K562 (cell line): ENCODE measurements around the gene GFM1. TPM values are rescaled to one million over a fixed set of nuclear protein-coding genes. Genes with fewer than 3 reads are reported as not detected.

Experiments
- ARID1B ChIP-seq: fragments of 450-650 bp; IDR thresholded peaks from 2 replicates; pipeline ENCODE4 v1.6.1; 2016; ENCODE audit warnings: antibody characterized with exemption, mild to moderate bottlenecking, inconsistent platforms
- HLTF ChIP-seq: fragments of 450-650 bp; IDR thresholded peaks from 2 replicates; pipeline ENCODE4 v1.6.1; 2016
- SMARCB1 ChIP-seq: IDR thresholded peaks from 2 replicates; pipeline ENCODE4 v1.6.1; 2011; ENCODE audit warnings: improper control_type of control experiment, low read depth; ENCODE audit not compliant: insufficient read length
- ZKSCAN8 ChIP-seq: fragments of 200-800 bp; sonication (Bioruptor generic); IDR thresholded peaks from 2 replicates; pipeline ENCODE4 v1.6.1; 2016; ENCODE audit warnings: missing genetic modification characterization, missing compliant biosample characterization
- ZNF316 ChIP-seq: fragments of 450-650 bp; IDR thresholded peaks from 2 replicates; pipeline ENCODE4 v1.6.1; 2016
- ZNF79 ChIP-seq: fragments of 250-450 bp; sonication (Bioruptor Pico); IDR thresholded peaks from 2 replicates; pipeline ENCODE4 v1.4.0; 2020; ENCODE audit warnings: low read depth, mild to moderate bottlenecking, moderate library complexity
- polyA plus RNA-seq, 8 experiments: library from polyadenylated mRNA; depleted of rRNA in 4 of 8; stranded (reverse) in 5 of 8; unstranded in 3 of 8; fragments of >200 nt; fragmentation: Nextera tagmentation in 2 of 8; fragmentation: Illumina TruSeq in 1 of 8; extraction: Ambion mirVana in 2 of 8; extraction: Trizol in 1 of 8; gene quantifications; 2 replicates each; pipeline versions ENCODE4 v1.2.1 to v1.2.3, GENCODE V29; 2011 to 2014; ENCODE audit warnings: inconsistent platforms in 1 of 8, missing spikeins in 1 of 8
- total RNA-seq, 7 experiments: library from RNA; depleted of rRNA in 6 of 7; stranded (reverse); fragments of >200 nt in 6 of 7; fragmentation: Illumina TruSeq in 2 of 7; extraction: Trizol in 2 of 7; gene quantifications; 2 replicates each; pipeline versions ENCODE4 v1.2.1 to v1.2.3, GENCODE V29; 2011 to 2021; ENCODE audit warnings: low replicate concordance in 1 of 7
- TF ChIP-seq, protein P1 (sequence below): fragments of 250-450 bp; sonication (Bioruptor Pico); IDR thresholded peaks from 2 replicates; pipeline ENCODE4 v1.5.0; 2021; ENCODE audit warnings: mild to moderate bottlenecking, moderate library complexity
- TF ChIP-seq, protein P2 (sequence below): sonication (generic); formaldehyde crosslinking; IDR thresholded peaks from 2 replicates; pipeline ENCODE4 v1.9.0; 2022; ENCODE audit warnings: mild to moderate bottlenecking, missing genetic modification reagents
- TF ChIP-seq, protein P3 (sequence below): IDR thresholded peaks from 2 replicates; pipeline ENCODE4 v1.6.1; 2011; ENCODE audit not compliant: insufficient read length; ENCODE audit errors: extremely low read depth
- TF ChIP-seq, protein P4 (sequence below), 2 experiments: fragments of 450-650 bp; conservative IDR thresholded peaks; 2 replicates each; pipeline ENCODE4 v1.6.1; 2017; ENCODE audit warnings: mild to moderate bottlenecking in 2 of 2, moderate library complexity in 2 of 2
- TF ChIP-seq, protein P5 (sequence below): fragments of 200-800 bp; sonication (Bioruptor generic); IDR thresholded peaks from 2 replicates; pipeline ENCODE4 v1.6.1; 2016; ENCODE audit warnings: missing genetic modification characterization, missing compliant biosample characterization
- TF ChIP-seq, protein P6 (sequence below): fragments of 200-800 bp; sonication (Bioruptor generic); IDR thresholded peaks from 2 replicates; pipeline ENCODE4 v1.6.1; 2017; ENCODE audit warnings: missing genetic modification characterization, missing compliant biosample characterization

The GFM1 gene
- total and polyA plus RNA-seq, 9 of the 15 experiments (the other 6 are each of a cell fraction or from before 2014, with no cell fraction given): 38.9 to 86.7 (median 64.8) TPM

DNA sequence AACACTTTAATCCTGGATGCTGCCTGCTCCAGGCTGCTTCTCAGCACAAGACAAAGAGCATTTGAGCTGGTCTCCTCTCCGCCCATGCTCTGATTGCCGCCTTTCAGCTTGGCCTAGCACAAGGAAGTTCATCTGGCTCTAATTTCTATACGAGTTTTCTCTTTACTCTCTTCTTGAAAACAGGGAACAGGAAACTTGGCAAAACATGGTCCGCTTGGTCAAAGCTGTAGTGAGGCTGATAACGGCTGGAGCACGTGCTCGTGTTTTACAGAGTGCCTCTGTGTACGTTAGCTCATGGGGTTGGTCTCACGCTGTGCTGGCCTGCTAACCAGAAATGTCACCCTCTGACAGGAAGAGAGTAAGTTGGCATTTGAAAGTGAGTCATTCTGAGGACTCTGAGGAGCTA, 68.8 kb downstream of the GFM1 start (continued):
- TF ChIP-seq, protein P1, sequence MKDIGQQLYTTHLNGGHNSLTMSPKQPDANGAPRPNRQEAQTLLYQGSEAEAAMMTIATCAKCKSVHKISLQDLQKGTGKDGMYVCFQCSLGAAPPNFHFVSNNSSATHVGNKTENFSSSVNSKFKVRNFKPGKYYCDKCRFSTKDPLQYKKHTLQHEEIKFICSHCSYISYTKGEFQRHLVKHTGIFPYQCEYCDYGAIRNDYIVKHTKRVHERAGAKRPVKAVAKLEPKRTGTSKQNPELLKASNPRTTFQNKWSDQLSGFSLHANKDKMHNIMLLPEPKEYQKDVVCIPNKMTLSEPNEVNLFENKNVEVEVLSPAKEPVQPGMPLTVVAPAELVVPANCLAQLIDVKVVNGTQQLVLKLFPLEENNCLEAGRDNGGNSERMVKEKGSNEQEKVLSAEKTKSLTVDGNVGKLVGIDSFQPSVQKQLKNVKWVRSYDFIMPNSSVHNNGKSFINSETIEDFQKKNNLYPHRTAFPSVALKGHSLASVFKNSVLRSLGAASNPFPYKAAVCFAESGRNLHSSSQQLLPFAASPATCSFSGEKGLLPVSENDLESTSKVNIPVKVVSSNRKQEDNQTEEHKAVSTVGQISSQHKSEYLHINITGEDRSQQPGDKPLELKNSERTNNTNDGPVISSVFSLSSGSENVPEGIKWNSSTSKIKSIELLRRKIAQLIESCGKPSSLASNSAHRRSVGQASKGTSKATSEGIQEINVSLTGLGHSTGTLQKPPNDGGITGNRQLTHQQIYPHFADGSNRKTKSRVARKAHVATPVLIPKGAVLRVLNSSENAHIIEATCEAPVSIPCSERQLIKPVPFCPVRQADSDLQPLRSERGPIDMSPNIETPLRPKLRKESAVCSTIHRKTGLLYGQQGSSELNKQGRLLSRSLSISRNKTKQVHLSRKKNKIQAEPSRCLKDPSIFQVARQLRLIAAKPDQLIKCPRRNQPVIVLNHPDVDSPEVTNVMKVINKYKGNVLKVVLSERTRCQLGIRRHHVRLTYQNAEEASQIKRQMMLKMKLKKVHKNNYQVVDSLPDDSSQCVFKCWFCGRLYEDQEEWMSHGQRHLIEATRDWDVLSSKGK (CRISPR knock-in tag): no peak
- TF ChIP-seq, protein P2, sequence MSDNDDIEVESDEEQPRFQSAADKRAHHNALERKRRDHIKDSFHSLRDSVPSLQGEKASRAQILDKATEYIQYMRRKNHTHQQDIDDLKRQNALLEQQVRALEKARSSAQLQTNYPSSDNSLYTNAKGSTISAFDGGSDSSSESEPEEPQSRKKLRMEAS (CRISPR knock-in tag): peak; percentile 51; the same call in 1 of the 2 replicates
- TF ChIP-seq HLTF (no peak), SMARCB1 (no peak), ZKSCAN8 (CRISPR knock-in tag) (0 out of 2 replicates have a peak, but pooled peaks have one; percentile 27), ZNF316 (no peak), ARID1B (0 out of 2 replicates have a peak, but pooled peaks have one; percentile 9), ZNF79 (CRISPR knock-in tag) (no peak)
- TF ChIP-seq, protein P3, sequence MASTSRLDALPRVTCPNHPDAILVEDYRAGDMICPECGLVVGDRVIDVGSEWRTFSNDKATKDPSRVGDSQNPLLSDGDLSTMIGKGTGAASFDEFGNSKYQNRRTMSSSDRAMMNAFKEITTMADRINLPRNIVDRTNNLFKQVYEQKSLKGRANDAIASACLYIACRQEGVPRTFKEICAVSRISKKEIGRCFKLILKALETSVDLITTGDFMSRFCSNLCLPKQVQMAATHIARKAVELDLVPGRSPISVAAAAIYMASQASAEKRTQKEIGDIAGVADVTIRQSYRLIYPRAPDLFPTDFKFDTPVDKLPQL: no peak
- TF ChIP-seq, protein P4, sequence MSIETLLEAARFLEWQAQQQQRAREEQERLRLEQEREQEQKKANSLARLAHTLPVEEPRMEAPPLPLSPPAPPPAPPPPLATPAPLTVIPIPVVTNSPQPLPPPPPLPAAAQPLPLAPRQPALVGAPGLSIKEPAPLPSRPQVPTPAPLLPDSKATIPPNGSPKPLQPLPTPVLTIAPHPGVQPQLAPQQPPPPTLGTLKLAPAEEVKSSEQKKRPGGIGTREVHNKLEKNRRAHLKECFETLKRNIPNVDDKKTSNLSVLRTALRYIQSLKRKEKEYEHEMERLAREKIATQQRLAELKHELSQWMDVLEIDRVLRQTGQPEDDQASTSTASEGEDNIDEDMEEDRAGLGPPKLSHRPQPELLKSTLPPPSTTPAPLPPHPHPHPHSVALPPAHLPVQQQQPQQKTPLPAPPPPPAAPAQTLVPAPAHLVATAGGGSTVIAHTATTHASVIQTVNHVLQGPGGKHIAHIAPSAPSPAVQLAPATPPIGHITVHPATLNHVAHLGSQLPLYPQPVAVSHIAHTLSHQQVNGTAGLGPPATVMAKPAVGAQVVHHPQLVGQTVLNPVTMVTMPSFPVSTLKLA (conservative IDR thresholded peaks at IDR 0.05): peak; percentile 55 to 74
- TF ChIP-seq, protein P5, sequence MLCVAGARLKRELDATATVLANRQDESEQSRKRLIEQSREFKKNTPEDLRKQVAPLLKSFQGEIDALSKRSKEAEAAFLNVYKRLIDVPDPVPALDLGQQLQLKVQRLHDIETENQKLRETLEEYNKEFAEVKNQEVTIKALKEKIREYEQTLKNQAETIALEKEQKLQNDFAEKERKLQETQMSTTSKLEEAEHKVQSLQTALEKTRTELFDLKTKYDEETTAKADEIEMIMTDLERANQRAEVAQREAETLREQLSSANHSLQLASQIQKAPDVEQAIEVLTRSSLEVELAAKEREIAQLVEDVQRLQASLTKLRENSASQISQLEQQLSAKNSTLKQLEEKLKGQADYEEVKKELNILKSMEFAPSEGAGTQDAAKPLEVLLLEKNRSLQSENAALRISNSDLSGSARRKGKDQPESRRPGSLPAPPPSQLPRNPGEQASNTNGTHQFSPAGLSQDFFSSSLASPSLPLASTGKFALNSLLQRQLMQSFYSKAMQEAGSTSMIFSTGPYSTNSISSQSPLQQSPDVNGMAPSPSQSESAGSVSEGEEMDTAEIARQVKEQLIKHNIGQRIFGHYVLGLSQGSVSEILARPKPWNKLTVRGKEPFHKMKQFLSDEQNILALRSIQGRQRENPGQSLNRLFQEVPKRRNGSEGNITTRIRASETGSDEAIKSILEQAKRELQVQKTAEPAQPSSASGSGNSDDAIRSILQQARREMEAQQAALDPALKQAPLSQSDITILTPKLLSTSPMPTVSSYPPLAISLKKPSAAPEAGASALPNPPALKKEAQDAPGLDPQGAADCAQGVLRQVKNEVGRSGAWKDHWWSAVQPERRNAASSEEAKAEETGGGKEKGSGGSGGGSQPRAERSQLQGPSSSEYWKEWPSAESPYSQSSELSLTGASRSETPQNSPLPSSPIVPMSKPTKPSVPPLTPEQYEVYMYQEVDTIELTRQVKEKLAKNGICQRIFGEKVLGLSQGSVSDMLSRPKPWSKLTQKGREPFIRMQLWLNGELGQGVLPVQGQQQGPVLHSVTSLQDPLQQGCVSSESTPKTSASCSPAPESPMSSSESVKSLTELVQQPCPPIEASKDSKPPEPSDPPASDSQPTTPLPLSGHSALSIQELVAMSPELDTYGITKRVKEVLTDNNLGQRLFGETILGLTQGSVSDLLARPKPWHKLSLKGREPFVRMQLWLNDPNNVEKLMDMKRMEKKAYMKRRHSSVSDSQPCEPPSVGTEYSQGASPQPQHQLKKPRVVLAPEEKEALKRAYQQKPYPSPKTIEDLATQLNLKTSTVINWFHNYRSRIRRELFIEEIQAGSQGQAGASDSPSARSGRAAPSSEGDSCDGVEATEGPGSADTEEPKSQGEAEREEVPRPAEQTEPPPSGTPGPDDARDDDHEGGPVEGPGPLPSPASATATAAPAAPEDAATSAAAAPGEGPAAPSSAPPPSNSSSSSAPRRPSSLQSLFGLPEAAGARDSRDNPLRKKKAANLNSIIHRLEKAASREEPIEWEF (CRISPR knock-in tag): no peak
- TF ChIP-seq, protein P6, sequence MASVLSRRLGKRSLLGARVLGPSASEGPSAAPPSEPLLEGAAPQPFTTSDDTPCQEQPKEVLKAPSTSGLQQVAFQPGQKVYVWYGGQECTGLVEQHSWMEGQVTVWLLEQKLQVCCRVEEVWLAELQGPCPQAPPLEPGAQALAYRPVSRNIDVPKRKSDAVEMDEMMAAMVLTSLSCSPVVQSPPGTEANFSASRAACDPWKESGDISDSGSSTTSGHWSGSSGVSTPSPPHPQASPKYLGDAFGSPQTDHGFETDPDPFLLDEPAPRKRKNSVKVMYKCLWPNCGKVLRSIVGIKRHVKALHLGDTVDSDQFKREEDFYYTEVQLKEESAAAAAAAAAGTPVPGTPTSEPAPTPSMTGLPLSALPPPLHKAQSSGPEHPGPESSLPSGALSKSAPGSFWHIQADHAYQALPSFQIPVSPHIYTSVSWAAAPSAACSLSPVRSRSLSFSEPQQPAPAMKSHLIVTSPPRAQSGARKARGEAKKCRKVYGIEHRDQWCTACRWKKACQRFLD (CRISPR knock-in tag): 0 out of 2 replicates have a peak, but pooled peaks have one; percentile 25
